HG03432 (cell line): ENCODE data around the gene ZNRD2.

ENCODE experiments used
- ATAC-seq: cut with Tn5 transposase; IDR thresholded peaks from one replicate; pipeline ENCODE4 v1.9.1; 2021; ENCODE audit warnings: mild to moderate bottlenecking, moderate library complexity; ENCODE audit not compliant: unreplicated experiment

Gene ZNRD2

DNA sequence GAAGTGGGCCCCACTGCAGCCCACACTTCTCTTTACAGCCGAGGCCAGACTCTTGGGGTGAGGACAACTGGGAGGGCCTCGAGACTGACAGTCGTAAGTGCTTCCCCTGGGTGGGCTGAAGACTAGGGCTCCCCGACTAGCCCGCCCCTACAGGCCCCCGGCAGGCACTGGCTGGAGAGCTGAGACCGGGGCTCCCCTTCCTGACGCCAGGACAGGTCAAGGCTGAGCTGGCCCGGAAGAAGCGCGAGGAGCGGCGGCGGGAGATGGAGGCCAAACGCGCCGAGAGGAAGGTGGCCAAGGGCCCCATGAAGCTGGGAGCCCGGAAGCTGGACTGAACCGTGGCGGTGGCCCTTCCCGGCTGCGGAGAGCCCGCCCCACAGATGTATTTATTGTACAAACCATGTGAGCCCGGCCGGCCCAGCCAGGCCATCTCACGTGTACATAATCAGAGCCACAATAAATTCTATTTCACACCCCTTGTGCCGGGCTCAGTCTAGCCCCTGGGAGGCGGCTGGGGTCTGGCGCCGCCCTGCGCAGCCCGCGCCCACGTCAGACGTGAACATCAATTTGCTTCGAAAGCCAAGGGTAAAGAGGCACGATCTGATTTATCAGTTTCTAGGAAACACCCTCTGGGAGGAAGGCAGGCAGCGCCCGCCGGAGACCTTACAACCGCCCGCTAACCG is 31.9 kb upstream of the ZNRD2 start:
- ATAC-seq, result no peak

DNA sequence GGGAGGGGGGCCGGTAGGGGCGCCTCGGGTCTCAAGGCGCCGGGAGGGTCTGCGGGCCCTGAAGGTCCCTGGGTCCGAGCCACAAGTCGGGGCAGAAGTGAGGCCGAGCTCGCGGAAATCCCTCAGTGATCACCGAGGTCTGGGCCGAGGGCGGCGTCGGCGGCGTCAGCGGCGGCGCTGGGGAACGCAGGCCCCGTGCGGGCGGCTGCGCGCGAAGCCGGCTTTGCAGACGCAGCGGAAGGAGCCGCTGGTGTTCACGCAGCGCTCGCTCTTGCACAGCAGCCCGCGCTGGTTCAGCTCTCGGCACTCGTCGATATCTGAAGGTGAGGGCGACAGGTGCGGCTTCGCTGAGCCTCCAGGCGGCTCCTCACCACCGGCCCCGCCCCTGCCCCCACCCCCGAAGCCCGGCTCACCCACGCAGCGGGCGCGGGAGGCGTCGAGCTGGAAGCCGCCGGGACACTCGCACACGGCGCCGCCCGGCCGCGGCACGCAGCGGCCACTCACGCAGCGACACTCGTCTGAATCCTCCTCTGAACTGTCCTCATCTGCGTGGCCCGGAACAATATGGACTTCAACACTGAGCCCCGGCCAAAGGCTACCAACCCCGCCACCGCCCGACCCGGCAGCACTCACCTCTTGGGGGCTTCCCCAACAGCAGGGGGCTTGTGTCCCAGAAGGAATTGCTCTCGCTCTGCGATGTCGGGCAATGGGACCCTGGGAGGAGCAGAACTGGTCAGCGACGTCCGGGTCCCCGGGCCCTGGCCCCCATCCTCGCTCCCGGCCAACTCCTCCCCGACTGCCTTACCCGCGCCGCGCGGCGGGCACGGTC is 31.1 kb upstream of the ZNRD2 start:
- ATAC-seq, result no peak

DNA sequence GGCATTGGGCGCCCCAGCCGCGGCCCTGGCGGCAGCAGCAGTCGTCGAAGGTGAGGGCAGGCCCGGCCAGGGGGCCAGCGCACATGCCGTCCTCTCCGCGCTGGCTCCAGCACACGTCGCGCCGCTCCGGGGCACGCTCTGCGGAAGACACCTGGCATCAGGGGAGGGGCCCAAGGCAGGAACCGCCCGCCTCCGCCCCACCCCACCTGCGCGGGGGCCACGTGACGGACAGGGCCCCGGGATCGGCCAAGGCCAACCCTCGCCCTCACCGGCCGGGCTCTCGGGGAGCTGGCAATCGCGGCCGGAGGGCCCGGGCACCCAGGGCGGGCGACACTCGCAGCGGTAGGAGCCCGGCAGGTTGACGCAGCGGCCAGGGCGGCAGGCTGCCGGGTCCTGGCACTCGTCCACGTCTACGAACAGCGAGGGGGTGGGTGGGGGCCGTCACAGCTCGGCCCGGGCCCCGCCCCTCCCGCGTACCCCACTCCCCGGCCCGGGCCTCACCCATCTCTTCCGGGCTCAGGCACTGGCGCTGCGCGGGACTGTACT is 30.5 kb upstream of the ZNRD2 start:
- peak; percentile 53 for ATAC-seq

DNA sequence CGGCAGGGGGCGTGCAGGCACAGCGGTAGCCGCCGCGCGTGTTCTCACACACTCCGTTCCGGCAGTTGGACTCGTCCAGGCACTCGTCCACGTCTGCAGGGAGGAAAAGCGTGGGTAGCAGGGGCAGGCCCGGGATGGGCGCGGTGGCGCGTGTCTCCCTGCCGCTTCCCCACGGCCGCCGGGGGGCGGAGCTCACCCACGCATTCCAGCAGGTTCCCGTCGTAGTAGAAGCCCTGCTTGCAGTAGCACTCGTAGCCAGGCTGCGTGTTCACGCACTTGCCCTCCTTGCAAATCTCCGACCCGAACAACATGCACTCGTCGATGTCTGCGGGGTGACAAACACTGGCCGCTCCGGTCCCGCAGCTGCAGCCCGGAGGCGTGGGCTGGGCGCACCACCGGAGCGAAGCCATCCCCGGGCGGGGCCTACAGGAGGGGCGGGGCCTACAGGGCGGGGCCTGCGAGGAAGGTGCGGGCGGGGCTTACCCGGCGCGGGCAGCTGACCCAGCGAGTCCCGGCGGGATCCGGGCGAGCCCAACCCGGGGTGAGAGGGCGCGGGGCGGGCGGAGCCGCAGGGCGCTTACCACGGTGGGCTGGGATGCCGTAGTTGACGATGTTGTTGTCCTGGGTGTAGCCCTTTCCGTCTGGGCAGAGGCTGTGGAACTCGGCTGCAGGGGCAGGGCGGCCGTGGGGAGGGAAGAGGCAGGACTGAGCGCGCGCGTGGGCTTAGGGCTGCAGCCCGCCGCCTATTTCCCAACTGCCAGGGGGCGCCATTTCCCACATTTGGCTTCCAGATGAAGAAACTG is 29.8 kb upstream of the ZNRD2 start:
- ATAC-seq, result peak; percentile 74

DNA sequence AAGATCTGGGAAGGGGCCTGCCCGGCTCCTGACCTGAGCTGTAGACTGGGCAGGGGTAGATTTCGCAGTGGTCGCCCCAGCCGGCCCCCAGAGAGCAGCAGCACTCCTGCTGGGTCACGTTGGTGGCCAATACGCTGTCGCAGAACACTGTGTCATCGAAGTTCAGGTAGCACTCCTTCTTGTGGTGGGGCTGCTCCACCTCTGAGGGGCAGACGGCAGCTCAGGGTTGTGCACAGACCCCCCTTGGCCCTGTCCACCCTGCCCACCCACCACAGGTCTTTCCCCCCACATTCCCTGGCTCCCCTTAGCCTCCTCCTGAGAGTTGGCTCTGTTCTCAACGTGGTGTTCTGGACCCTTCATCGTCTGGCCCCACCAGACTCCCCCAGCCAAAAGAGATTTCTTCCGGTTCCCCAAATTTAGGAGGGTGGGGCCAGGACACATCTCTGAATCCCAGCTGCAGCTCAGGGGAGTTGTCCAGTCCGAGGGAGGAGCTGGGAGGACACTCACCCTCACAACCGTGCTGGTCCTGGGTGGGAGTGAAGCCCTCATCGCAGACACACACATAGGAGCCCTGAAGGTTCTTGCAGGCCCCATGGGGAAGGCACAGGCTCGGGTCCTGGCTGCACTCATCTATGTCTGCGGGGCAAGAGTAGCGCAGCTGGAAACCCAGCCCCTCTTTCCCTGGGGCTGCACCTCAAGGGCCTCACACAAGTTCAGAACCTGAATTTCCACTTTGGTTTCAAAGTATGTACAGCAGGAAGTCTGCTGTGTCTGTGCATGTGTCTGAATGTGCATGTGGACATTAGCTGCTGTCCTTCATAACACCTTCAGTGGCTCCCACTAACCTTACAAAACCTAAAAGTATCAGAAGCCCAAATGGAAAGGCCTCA is 28.9 kb upstream of the ZNRD2 start:
- ATAC-seq, result no peak

DNA sequence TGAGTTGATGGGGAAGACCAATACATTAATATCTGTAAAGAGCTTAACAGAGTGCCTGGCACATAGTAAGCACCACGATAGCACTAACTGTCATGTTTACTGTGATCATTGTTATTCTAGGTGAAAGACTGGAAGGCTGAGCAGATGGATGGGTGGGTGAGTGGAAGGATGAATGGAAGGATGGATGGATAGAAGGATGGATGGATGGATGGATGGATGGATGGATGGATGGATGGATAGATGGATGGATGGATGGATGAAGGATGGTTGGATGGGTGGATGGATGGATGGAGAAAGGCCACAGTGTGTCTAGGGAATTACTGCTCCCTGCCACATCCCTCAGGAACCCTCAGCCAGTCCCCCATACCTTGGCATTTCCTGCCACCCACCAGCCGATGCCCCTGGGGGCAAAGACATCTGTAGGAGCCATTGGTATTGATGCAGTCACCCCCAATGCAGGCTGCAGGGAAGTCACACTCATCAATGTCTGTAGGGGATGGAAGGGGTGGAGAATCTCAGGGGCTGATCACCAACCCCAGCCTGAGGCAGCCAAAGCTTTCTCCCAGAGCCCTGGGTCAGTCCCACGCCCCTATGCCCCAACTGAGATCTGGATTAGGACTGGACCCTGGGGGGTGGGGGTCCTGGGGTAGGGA is 27.4 kb upstream of the ZNRD2 start:
- ATAC-seq, result no peak

DNA sequence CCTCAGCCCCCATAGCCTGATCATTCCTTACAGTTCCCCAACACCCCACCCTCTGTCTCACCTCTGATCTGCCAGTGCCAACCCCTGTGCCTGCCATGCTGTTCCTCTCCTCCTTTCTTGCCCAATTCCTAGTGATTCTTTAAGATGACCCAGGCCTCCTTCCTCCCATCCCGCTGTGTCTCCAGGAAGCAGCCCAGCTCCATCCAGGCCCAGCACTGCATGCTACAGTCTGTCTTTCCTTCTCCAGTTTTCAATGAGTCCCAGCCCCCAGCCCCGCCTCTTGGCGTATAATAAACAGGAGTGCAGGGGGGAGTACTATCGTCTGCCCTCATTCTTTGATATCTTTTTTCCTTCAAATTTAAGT is 24.4 kb upstream of the ZNRD2 start:
- no peak for ATAC-seq

DNA sequence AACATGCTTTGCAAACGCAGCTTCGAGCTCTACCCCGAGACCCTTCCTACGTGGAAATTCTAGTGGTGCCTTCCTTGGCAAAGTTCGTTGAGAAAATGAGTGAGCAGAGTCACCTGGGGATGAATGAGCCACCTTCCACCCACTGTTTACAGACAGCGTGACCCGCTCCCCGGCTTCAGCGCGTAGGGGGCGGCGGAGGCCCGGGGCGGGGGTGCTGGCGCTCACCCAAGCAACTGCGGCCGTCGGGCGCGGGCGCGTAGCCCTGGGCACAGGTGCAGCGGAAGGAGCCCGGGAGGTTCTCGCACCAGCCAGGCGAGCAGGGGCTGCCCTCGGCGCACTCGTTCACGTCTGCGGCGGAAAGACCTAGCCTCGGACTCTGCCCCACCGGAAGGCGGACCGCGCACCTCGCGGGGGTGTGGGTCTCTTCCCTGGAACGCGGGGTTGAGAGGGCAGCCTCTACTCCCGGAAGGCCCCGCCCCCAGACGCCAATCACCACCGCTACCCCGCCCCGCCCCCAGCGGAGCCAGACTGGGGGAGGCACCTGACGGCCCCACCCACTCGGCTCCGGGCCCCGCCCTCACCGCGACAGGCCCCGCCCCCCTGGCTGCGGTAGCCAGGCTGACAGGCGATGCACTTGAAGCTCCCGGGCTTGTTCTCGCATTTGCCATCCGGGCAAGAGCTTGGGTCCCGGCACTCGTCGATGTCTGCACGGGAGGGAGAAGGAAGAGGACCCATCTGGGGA is 23.9 kb upstream of the ZNRD2 start:
- peak; percentile 79 for ATAC-seq

DNA sequence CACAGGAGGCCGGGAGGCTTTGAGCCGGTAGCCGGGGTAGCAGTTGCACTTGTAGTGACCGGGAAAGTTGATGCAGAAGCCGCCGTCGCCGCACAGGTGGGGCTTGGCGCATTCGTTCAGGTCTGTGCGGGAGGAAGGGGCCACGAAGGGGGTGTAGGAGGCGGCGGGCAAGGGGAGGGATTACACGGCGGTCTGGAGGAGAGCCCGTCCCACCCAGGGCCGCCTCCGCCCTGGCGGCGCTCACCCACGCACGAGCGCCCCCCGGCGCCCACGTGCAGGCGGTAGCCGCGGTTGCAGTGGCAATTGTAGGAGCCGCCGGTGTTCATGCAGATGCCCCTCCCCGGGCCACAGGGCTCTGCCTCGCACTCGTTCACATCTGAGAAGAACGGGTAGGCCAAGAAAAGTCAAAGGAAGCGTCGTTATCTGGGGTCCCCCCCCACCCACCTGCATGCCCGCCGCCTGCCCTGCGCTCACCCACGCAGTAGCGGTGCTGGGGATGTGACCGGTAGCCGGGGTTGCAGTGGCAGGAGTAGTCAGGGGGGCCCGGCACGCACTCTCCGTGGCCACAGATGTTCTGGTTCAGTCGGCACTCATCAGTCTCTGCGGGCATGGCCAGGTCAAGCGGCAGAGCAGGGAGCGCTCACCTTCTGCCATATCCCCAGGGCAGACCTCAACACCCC is 22.7 kb upstream of the ZNRD2 start:
- no peak for ATAC-seq

DNA sequence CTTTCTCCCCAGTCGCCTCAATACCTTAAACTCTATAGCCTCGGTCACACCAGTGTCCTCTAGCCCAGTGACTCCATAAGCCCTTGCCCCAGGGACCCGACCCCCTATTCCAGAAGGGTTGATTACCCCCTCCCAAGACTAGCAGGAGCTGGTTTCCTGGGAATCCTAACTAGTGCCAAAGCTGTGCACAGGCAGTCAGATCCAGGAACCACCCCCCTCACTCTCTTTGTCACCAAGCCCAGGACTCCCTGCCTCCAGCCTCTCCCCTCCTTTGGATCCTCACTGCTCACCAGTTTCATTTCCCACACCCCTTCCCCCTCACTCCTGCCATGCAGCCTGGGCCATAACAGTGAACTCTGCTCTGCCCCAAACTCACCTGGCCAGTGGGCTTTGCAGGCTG is 21.9 kb upstream of the ZNRD2 start:
- no peak for ATAC-seq

DNA sequence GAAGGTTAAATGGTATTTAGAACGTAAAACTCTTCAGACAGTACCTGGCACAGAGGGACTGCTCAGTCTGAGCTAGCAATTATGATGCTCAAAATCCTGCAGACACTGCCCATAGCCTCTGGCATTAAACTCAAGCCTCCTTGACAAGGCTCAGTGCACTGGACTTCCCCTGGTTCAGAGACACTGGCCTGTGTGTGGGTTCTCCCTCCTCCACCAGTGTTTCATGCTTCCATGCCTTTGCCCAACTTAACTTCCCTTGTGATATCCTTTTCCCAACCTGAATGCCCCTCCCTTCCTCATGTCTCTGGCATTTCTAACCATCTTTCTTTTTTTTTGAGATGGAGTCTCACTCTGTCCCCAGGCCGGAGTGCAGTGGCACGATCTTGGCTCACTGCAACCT is 21.2 kb upstream of the ZNRD2 start:
- no peak for ATAC-seq

DNA sequence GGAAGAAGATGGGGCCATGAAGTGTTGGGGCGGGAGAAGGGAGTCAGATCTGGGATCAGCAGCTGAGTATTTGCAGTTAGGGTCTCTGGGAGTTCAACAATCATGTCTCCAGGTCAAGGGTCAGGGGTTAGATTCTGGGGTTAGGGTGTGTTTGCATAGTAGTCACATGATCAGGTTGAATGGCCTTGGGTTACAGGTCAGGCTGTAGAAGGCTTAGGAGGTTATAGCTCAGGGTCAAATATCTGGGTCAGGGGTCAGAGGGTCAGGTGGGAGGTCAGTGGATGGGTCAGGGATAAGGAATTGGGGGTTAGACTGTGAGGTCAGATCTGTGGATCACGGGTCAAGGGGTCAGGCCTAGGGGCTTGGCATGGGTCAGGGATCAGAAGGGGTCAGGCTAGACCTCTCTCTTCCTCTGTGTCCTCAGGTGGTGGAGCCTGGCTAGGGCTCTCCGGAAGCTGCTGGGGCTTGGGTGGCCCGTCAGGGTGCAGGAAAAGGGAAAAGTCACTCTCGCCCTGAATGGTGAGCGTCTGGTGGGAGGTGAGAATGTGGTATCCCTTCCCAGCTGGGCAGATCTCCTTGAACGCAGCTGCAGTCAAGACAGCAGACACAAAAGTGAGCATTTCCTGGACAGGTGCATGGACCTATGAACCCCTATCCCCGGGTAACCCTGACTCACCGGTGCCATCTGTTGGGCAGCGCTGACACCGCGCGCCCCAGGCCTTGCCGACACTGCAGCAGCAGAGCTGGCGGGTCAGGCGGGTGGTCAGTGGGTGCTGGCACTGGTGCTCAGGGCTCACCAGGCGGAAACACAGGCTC is 18.5 kb upstream of the ZNRD2 start:
- peak; percentile 64 for ATAC-seq

DNA sequence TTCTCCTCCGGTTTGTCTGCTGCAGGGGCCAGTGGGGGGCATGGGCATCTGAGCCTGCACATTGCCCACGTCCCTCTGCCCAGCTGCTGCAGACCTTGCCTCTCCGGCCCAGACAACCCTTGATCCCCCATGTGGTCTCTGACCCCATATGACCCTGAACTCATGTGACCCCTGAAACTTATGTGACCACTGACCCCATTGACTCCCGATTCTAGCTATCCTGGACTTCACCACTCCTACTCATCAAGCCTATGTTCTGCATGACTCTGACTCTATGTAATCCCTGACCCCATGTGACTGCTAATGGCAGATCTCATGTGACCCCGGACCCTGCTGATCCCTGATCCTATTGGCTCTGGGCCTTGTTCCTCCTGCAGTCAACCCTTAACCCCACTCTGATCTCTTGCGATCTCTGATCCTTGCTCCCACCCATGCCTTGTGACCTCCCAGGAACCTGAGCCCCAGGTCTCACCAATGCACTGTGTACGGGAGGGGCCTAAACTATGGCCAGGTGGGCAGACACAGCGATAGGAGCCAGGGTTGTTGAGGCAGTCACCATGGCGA is 17.8 kb upstream of the ZNRD2 start:
- no peak for ATAC-seq

DNA sequence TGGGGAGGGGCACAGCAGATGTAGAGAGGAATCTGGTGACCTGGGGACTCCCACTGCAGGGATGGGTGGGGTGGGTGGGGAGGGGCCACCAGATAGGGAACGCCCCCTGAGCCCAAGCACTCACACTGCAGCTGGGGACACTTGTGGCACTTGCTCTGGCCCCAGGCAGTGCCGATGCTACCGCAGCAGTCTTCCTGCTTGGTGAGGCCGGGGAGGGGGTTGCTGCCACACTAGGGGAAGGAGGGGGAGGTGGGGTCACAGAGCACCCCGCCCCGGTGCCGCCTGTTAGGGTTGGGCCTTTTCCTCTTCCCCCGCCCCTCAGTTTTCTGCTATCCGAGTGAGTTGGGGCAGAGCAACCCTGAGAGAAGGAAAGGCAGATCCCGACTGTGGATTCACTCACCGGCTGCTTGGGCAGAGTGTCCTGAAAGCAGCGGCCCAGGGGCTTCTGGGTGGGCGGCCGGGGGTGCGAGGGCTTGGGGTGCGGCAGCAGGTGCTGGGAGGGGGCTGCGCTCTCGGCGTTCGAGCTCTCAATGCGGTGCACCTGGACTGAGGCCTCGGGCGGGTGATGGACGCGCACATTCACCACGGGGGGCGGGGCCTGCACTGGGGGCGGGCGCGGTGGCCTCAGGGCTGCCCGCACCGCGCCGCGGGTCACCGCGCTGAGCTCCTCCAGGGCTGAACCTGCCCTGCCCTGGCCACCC is 16.8 kb upstream of the ZNRD2 start:
- ATAC-seq, result no peak

DNA sequence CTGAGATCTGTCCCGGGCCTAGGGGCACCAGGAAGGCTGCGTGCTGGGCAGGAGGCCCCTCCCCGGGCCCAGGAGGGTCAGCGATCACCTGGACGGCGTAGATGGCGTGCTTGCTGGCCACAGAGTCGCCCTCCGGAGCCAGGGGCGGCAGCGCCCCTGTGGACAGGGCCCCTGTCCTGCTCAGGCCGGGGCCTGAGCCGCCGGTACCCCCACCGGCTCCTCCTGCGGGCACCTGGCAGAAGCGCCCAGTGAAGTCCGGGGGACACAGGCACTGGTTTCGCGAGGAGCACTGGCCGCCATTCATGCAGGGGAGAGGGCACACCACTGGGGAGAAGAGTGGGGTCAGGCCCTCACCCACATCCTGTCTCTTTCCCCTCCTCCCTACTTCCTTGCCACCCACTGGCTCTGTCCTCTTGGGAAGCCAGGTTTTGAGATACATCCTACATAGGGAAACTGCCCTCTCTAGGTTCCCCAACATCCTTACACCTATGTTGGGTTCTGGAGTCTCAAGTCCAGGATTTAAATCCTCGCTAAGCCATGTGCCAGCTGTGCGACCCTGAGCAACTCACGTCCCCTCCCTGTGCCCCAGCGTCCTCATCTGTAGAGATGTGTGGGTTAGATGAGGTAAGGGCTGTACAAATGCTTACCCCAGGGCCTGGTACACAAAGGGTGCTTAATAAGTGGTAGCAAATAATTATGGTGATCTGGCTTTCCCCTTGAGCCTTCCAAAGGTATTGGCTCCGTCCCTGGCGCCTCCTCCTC is 16.0 kb upstream of the ZNRD2 start:
- ATAC-seq, result no peak

DNA sequence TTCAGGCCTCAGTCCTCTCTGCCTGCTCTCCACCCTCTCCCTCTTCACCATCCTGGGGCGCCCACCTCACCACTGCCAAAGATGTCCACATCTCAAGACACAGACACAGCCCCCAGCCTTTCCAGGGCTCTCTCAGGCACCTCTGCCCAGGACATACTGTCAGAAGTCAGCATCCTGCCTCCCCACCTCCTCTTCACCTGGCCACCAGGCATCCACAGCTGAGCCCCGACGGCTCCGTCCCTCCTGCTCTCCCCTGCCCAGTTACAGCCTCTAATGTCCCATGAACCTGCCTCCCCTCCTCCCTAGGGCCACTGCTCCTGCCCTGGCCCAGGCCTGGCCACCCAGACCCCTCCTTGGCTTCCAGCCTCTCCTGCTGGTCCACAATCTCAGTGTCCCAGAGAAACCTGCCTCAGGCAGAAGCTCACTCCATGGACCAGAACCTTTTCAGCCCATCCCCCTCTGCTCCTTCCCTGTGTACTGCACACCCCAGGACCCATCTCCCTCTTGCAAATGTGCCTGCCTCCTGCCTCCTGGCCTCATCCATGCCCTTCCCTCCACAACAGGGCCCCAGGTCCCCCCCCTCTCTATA is 15.3 kb upstream of the ZNRD2 start:
- ATAC-seq, result no peak
